NCI-H524 treated with DMSO at 0.1 percent for 48 hours (cell line): Measurements from ENCODE around the gene PACS2.

Source experiments
- DNase-seq: peaks from one replicate; lab custom pipeline; 2025; lab: John Stamatoyannopoulos, UW

PACS2 gene

GRCh38 chr14:105445290-105445689 is 130.7 kb downstream of the PACS2 start:
- no peak for DNase-seq

- DNase-seq = no peak
These were observed 131.6 kb downstream of the PACS2 start for GRCh38 chr14:105445901-105446845.

- DNase-seq = no peak
These were observed 132.4 kb downstream of the PACS2 start for GRCh38 chr14:105446971-105447370.
